GM19372 (cell line): Measurements from ENCODE around the gene NPC1L1.
"Not testable (repeated sequence)": the region's sequence is repeated elsewhere in the genome, so short reads cannot be mapped to it uniquely, and the experiment has no call there.

Experiments used
- ATAC-seq: cut with Tn5 transposase; IDR thresholded peaks from one replicate; pipeline ENCODE4 v1.9.1; 2021; ENCODE audit warnings: mild to moderate bottlenecking, low read depth, moderate library complexity; ENCODE audit not compliant: unreplicated experiment

Gene NPC1L1

GRCh38 chr7:44512736-44513135 lies 28.4 kb downstream of the NPC1L1 start:
- ATAC-seq = no peak

GRCh38 chr7:44511863-44512468 lies 29.2 kb downstream of the NPC1L1 start:
- ATAC-seq = no peak

GRCh38 chr7:44511236-44511635 lies 29.9 kb downstream of the NPC1L1 start:
- ATAC-seq = no peak

DNA sequence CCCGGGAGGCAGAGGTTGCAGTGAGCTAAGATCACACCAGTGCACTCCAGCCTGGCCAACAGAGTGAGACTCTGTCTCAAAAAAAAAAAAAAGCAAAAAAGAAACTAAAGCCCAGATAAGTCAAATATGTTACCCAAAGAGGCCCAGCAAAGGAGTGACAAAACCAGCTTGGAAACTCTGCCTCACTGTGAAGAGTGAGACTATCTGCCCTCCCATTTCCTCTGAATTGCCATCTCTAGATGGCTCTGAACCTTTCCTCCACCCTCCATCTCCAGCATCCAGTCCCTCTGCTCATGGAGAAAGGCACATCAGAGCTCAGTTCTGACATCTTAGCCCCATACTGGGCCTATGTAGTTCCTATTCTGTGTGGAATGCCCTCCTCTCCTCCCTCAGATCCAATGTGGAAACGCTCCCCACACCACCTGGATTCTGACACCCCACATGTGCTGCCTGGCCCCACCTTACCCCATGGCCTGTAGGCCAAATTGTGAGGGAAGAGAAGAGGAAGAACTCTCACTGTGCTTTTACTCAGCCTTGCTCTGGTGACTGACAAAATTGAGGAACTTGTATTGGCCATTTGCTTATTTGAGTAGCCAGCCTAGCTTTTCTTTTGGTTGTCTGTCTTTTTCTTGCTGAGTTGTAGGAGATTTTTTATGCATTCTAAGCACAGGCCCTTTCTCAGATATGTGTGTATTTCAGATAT lies 32.7 kb downstream of the NPC1L1 start:
- ATAC-seq = no peak

GRCh38 chr7:44506592-44507288 lies 34.4 kb downstream of the NPC1L1 start:
- not testable (repeated sequence) for ATAC-seq

- ATAC-seq = no peak
Measured at GRCh38 chr7:44505595-44505994, 35.5 kb downstream of the NPC1L1 start.

DNA sequence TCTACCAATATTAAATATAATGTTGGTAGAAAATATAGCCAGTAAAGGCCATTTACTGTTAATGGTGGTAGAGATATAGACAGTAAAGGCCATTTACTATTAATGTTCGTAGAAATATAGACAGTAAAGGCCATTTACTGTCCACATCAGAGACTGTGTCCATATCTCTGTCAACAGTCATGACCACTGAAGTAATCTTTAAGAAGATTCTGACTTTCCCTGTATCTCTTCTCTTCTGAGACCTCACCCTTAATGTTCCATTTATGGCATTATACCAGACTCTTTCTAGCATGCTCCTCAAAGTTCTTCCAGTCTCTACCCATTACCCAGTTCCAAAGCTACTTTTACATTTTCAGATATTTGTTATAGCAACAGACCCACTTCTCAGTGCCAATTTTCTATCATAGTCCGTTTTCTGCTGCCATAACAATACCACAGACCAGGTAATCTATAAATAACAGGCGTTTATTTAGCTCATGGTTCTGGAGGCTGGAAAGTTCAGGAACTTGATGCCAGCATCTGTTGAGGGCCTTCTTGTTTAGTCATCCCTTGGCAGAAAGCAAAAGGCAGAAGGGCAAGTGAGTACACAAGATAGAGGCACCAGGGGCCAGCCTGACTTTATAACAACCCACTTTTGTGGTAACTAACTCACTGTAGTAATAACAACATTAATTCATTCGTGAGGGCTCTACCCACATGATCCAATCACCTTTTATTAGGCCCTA lies 42.7 kb downstream of the NPC1L1 start:
- no peak for ATAC-seq

DNA sequence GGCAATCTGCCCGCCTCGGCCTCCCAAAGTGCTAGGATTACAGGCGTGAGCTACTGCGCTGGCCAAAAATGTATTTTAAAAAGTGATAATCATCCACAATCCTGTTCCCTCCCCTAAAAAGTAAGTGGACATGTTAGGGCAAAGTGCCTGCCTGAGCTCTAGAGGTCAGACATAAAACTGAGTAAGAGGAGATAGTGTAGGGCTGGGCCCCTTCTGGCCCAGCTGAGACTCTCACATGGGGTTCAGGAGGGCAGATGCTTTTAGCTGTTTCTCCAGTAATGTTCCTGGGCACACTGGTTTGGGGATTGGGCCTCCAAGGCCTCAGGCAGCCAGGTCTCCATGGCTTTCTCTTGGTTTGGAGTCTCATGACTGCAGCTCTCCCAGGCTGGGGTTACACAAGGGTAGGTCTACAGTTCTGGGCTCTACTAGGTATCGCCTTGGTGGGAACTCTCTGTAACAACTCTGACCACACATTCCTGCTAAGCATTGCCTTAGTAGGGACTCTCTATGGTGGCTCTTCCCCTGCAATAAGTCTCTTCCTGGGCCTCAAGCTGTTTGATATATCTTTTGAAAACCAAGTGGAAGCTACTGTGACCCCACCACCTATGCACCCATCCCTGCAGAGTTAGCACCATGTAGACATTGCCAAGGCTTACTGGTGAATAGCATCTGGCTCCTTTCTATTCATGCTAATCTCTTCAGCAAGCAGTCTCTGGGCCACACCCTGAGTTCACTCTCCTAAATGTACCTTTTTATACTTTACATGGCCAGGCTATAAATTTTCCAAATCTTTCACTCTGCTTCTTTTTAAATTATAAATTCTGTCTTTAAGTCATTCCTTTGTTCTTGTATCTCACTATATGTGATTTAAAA lies 43.7 kb downstream of the NPC1L1 start:
- no peak for ATAC-seq

- no peak for ATAC-seq
Measured at GRCh38 chr7:44496385-44496784, 44.7 kb downstream of the NPC1L1 start.

GRCh38 chr7:44494960-44495359 lies 46.2 kb downstream of the NPC1L1 start:
- no peak for ATAC-seq

GRCh38 chr7:44491229-44491628 lies 49.9 kb downstream of the NPC1L1 start:
- ATAC-seq = no peak

- peak; percentile 93 for ATAC-seq
Measured at GRCh38 chr7:44490351-44491200, 50.6 kb downstream of the NPC1L1 start, which contains the start of gene NUDCD3. Gene NUDCD3, minus strand, starts transcription at chr7:44490658. Its CDS starts 58 bp downstream, at chr7:44490600.

DNA sequence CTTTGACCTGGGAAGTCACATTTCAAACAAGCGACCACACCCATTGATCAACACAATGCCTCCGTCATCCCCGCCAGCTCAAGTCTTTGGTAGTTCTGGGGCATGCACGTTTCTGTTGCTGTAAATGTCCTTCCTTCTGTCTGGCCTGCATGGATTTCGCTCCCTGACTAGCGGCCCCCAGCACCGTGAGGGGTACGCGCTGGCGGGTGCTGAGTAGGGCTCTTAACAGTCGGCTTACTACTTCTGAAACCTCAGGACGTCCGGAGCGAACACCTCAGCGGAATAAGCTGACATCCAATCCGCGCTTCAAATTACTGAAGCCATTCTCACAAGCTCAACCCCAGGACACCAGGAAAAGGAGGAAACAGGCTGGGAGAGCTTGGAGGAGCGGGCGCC lies 51.2 kb downstream of the NPC1L1 start:
- ATAC-seq = peak; percentile 27

- ATAC-seq = no peak
Measured at GRCh38 chr7:44488955-44489354, 52.2 kb downstream of the NPC1L1 start.

GRCh38 chr7:44486693-44487092 lies 54.4 kb downstream of the NPC1L1 start:
- ATAC-seq = no peak

DNA sequence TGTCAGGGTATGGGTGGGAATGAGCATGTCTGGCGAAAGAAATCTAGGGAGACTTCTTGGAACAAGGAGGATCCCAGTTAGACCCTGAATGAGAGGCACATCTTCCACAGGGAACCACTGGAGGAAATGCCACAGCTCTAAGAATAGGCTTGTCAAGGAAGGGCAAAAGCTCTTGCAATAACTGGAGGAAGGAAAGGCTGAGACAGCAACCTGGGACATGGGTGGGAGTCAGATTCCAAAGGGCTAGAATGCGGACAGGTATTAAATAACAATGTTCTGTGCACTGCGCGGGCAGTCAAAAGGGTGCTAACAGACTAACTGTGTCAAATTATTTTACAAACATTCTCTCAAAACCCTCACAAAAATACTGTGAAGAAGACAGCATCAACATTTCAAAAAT lies 55.1 kb downstream of the NPC1L1 start:
- no peak for ATAC-seq

- ATAC-seq = no peak
Measured at GRCh38 chr7:44484482-44485313, 56.4 kb downstream of the NPC1L1 start.
